GM19324 (cell line): ENCODE results near the gene DLD.
A peak's percentile ranks its signal among the peaks of the same experiment; 100 is the strongest.
"Not testable (repeated sequence)": the region's sequence is repeated elsewhere in the genome, so short reads cannot be mapped to it uniquely, and the experiment has no call there.

Experiments
- ATAC-seq: cut with Tn5 transposase; IDR thresholded peaks from one replicate; pipeline ENCODE4 v1.9.1; 2021; ENCODE audit warnings: mild to moderate bottlenecking, moderate library complexity; ENCODE audit not compliant: unreplicated experiment, low FRiP score

Gene DLD

GRCh38 chr7:107870427-107871000, 20.5 kb upstream of the DLD start:
- no peak for ATAC-seq

DNA sequence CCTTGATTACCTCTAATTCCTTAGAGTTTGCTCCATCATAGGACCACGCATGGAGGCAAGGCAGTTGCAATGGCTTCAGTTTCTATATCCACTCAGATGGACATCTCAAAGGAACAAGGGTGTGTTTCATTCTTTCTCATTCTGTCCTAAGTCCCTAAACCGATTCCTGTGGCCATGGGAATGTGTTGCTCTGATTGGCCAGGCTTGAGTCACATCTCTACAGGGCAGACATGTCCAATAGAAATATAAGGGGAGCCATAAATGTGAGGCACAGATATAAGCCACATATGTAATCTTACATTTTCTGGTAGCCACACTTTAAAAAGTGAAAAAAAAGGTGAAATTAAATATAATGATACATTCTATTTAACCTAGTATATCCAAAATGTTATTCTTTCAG, 16.9 kb upstream of the DLD start:
- ATAC-seq = no peak

- no peak for ATAC-seq
Measured at GRCh38 chr7:107874605-107875446, 16.2 kb upstream of the DLD start.

DNA sequence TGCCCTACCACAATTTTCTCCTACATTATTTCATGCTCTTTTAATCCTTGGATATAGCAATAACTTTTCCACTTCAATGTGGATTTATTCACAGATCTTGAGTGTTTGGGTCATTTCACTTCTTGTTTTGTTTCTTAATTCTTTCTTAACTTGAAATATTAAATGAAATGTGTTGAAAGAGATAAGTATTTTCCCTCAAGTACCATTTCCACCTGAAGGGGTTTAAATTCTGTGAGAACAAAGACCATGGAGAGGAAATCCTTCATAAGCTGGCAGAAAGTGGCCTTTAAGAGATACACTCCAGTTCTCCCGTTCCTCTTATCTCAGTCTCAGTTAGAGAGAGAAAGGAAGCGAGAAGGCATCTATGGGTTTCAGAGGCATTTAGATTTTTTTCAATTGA, 14.1 kb upstream of the DLD start:
- no peak for ATAC-seq

DNA sequence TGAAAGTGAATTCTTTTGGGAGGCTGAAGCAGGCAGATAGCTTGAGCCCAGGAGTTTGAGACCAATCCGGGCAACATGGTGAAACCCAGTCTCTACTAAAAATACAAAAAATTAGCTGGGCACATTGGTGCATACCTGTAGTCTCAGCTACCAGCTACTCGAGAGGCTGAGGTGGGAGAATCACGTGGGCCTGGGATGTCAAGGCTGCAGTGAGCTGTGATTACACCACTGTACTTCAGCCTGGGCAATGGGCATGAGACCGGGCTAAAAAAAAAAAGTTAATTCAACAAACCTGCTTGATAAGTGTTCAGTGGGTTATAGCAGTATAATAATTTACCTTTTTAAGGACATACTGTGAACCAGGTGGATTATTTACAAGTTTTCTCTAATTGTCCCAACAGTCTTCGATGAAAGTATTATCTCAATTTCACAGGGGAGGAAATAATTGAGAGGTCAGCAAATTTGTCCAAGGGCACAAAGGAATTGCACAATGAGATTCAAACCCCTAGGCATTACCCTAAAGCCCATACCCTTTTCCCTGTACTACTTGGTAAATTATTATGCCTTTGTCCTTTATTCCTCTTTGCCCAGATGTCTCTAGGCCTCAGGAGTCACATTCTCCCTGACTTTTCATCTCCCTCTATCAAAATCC, 13.1 kb upstream of the DLD start:
- ATAC-seq = no peak

DNA sequence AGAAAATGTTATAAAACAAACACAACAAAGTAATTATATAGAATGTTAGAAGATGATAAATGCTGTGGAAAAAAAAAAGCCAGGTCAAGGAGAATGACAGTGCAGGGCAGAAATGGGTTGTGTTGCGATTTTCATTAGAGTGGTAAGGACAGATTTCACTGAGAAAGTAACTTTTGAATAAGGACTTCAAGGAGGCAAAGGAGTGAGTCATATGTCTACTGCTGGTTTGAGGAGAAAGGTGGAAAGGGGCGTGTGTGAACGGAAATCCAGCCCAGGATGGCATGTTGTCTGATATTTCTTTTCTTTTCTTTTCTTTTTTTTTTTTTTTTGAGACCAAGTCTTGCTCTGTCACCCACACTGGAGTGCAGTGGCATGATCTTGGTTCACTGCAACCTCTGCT, 12.3 kb upstream of the DLD start:
- no peak for ATAC-seq

- ATAC-seq = no peak
Measured at GRCh38 chr7:107879400-107880035, 11.5 kb upstream of the DLD start.

DNA sequence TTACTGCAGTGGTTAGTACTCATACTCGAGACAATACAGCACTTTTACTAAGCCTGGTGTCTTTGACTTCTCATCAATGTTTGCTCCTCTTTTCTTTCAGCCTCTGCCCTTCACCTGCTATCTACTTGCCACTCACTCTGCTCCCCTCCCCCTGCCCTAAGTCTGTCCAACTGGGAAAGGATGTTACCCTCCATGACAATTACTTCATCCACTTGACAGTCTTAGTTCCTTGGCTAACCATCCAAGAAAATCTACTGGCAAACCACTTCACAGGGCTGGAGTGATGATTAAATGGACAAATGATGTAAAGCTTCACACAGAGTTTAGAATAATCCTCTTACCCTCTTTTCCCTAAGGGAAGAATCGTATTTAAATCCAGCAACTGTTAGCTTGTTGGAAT, 8.2 kb upstream of the DLD start:
- no peak for ATAC-seq

DNA sequence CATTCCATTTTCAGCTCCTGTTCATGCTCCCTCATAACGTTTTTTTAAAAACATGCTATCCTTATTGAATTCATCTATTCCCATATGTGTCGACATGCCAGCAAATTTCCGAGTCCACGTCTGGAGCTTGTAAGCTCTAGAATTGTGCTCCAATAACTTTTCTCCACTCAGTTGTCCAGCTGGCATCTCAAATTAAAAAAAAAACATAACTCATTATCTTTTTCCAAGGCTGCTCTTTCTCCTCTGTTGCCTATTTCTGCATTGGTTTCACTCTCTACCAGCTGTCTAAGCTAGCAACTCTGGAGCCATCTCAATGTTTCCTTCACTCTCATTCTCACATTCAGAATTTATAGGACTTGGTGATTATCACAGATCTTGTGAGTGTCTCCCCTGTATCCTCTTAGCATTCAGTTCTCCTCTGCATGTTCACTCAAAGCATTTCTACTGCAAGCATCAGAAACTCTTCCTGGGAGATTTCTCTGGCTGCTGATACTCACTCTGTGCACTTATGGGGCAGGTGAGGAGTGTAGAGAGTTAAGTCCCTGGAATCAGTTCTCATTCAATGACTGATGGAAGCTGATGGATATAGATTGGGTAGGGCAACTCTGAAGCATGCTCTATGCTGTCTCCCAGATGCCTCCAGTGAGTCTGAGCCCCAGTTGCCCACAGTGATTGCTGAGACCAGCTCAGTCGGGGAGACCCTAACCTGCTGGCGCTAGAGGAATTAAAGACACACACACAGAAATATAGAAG, 6.7 kb upstream of the DLD start:
- no peak for ATAC-seq

DNA sequence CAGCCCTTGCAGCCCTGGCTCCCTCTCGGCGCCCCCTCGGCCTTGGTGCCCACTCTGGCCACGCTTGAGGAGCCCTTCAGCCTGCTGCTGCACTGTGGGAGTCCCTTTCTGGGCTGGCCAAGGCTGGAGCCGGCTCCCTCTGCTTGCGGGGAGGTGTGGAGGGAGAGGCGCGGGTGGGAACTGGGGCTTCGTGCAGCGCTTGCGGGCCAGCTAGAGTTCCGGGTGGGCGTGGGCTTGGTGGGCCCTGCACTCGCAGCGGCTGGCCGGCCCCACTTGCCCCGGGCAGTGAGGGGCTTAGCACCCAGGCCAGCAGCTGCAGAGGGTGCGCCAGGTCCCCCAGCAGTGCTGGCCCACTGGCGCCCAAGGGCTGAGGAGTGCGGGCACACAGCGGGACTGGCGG, 3.2 kb upstream of the DLD start:
- ATAC-seq = not testable (repeated sequence)

DNA sequence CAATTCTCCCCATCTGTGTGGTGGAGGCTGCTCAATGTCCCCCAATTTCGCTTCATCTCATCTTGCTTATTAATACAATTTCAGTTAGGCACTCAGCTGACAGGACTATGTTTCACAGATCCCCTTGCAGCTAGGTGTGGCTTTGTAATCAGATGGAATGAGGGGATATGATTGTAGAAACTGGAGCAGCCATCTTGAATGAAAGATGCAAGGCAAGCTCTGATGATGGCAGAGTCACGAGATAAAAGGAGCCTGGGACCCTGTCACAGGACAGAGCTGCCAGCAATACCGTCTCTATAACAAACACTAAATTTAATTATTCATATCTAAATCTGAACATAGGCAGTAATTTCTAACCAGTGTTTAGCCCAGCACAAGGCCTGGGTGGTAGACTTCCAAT, 991 bp upstream of the DLD start:
- no peak for ATAC-seq

DNA sequence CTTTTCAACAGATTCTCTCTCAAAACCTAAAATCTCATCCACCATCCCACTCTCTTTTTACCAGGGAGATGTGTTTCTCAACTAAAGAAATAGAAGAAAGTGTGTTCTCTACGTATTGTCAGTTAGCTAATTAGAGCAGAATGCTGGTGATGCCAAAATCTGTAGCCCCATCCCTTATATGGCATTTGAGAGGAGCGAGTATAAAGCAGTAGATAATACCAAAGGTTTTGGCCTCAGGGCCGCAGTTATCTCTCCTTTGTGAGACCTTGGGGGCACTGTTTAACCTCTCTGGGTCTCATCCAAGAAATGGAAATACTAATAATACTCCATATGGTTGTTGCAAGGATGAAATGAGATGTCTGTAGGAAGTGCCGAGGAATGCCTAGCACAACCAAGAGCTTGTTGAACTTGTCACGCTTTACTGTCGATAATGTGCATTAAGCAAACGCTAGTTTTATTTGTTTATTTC, 456 bp upstream of the DLD start:
- peak; percentile 12 for ATAC-seq

DNA sequence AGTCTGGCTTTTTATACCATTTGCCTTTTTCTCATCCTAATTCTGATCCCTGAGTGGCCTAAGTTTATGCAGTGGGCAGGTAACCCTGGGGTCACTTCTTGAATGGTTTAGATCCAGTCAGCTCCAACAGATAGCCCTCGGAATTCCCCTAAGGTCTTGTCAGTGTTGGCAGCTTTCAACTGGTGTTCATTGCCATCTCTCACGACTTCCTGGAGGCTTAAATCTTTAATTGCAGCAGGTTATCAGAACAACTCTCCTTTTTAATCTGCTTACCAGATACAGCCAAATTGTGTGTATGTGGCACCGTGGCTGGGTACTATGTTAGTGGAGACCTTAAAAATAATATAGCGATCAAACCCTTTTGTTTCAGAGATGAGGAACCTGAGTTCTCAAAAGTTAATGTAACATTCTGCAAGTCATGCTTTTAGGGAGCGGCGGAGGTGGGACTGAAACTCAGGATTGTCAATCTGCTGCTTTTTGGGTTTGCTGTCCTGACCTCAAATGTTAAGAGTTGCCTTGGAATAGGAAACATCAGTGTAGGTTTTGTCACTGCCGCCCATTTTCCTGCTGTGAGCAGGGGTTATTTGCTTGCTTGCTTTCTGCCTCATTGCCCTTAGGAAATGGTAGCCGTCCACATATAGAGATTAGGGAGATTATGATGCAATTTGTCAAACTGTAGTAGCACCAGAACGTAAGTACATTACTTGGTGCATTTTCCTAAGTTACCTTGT, 818 bp downstream of the DLD start:
- peak; percentile 2 for ATAC-seq

GRCh38 chr7:107892367-107892741, 1.4 kb downstream of the DLD start:
- not testable (repeated sequence) for ATAC-seq

- ATAC-seq = no peak
Measured at GRCh38 chr7:107898997-107899594, 8.1 kb downstream of the DLD start.

GRCh38 chr7:107900496-107901015, 9.6 kb downstream of the DLD start:
- ATAC-seq = no peak

DNA sequence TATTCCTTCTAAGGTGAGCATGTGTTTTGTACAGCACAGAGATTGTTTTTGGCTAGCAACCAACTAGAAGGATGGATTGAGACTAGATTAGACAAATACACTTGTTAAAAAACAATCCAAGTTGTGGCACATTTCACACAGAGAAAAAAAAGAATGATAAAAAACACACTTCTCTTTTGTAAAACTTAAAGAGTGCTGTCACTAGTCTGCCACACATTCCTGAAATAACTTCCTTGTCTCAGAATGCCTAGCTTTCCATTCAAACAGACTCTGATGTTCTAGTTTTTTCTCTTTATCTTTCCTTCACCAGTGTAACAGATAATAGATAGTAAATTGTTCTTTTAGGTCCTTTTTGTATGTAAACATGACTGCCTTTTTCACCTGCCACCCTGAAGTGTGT, 11.4 kb downstream of the DLD start:
- no peak for ATAC-seq

GRCh38 chr7:107907790-107908189, 16.8 kb downstream of the DLD start:
- ATAC-seq = no peak

GRCh38 chr7:107909445-107909844, 18.5 kb downstream of the DLD start:
- no peak for ATAC-seq
